Common myeloid progenitor, CD34-positive (primary cell): Measurements from ENCODE around the gene TMEM176A.

Experiments
- CTCF ChIA-PET: fragments of 350-600 bp; sonication (Branson Sonifier 250); formaldehyde crosslinking; loops from one replicate; lab custom pipeline; 2021; ENCODE audit warnings: antibody characterized with exemption; lab: Charles Lee
- POLR2A ChIA-PET: fragments of 350-600 bp; sonication (Branson Sonifier 250); formaldehyde crosslinking; loops from one replicate; lab custom pipeline; 2021; ENCODE audit warnings: antibody characterized with exemption; lab: Charles Lee
- DNase-seq, 3 donors: peaks; one replicate each; pipeline versions ENCODE4 v3.0.0 to v3.0.0-alpha.2; 2013
- H3K27ac ChIP-seq, 2 experiments: 1 replicate in 1 of 2; 2 replicates in 1 of 2; pipeline ENCODE4 v1.7.0; 2013; ENCODE audit warnings: inconsistent platforms in 2 of 2, low read length in 2 of 2, mild to moderate bottlenecking in 2 of 2, low read depth in 1 of 2, moderate library complexity in 1 of 2; ENCODE audit not compliant: severe bottlenecking in 2 of 2, insufficient read depth in 1 of 2, poor library complexity in 1 of 2
- H3K27me3 ChIP-seq, 5 experiments: replicated peaks in 2 of 5; 1 replicate in 3 of 5; 2 replicates in 2 of 5; pipeline versions ENCODE4 v1.6.1 to v1.7.0; 2013; ENCODE audit warnings: low read length in 4 of 5, mild to moderate bottlenecking in 2 of 5, moderate library complexity in 2 of 5, inconsistent platforms in 1 of 5; ENCODE audit not compliant: insufficient read depth in 5 of 5, control insufficient read depth in 4 of 5
- H3K36me3 ChIP-seq, 4 experiments: 1 replicate in 2 of 4; 2 replicates in 2 of 4; pipeline versions ENCODE4 v1.6.1 to v1.7.0; 2013; ENCODE audit warnings: low read length in 3 of 4, control low read depth in 1 of 4, mild to moderate bottlenecking in 1 of 4; ENCODE audit not compliant: control insufficient read depth in 4 of 4, insufficient read depth in 4 of 4
- H3K4me1 ChIP-seq, 4 experiments: 1 replicate in 3 of 4; 2 replicates in 1 of 4; pipeline versions ENCODE4 v1.6.1 to v1.7.1; 2013; ENCODE audit warnings: low read length in 3 of 4, mild to moderate bottlenecking in 3 of 4, control low read depth in 1 of 4, inconsistent platforms in 1 of 4, moderate library complexity in 1 of 4; ENCODE audit not compliant: control insufficient read depth in 4 of 4, insufficient read depth in 4 of 4; ENCODE audit errors: control extremely low read depth in 1 of 4
- H3K4me3 ChIP-seq, 7 experiments: 1 replicate in 4 of 7; 2 replicates in 3 of 7; pipeline versions ENCODE4 v1.5.1 to v1.7.0; 2013; ENCODE audit warnings: mild to moderate bottlenecking in 7 of 7, low read length in 6 of 7, moderate library complexity in 6 of 7, inconsistent platforms in 2 of 7, low read depth in 2 of 7, control low read depth in 1 of 7; ENCODE audit not compliant: insufficient read depth in 4 of 7, control insufficient read depth in 1 of 7; ENCODE audit errors: extremely low read depth in 1 of 7
- H3K9me3 ChIP-seq, 5 experiments: 1 replicate in 4 of 5; 2 replicates in 1 of 5; pipeline versions ENCODE4 v1.6.1 to v1.7.1; 2013; ENCODE audit warnings: low read length in 4 of 5, mild to moderate bottlenecking in 2 of 5, inconsistent platforms in 1 of 5, low read depth in 1 of 5, moderate library complexity in 1 of 5; ENCODE audit not compliant: control insufficient read depth in 4 of 5, insufficient read depth in 2 of 5; ENCODE audit errors: control extremely low read depth in 1 of 5
- WGBS: methylation state at CpG from one replicate; pipeline ENCODE4 v1.1.5; 2013; ENCODE audit not compliant: insufficient coverage; 5-methylcytosine and 5-hydroxymethylcytosine counted together

TMEM176A gene

GRCh38 chr7:150851492-150852370 lies 51.2 kb downstream of the TMEM176A start:
- 79% methylated on average over 16 of the region's 19 CpGs for WGBS
- POLR2A ChIA-PET, result no interaction called here
- CTCF ChIA-PET, result interaction anchor here (0.7 to 1.3 kb wide), 3 partner anchors 12 to 25 kb away, joined by 3 to 4 read pairs (median 3); no protein-coding TSS in a partner anchor

GRCh38 chr7:150852371-150852905 lies 51.9 kb downstream of the TMEM176A start, which contains the start of gene AOC1:
Gene AOC1 (plus strand): TSS chr7:150852517. CDS start chr7:150856471, 3,954 bp downstream.
- H3K4me1 ChIP-seq, result peaks cover 0 to 21% (median 18%) of the 10 kb centered on the region in 4 experiments
- H3K4me3 ChIP-seq, result peak within 1 kb of the TSS in 3 of 7 experiments; percentile 0 to 37 (median 35)
- ChIA-PET CTCF (interaction anchor here (1.0 to 1.3 kb wide), 2 partner anchors 12 to 24 kb away, joined by 3 to 4 read pairs; no protein-coding TSS in a partner anchor), POLR2A (no interaction called here)
- peaks cover 0 to 2% (median 0%) of the 10 kb centered on the region in 5 experiments for H3K27me3 ChIP-seq
- H3K9me3 ChIP-seq, result no peaks in the 10 kb centered on the region
- H3K27ac ChIP-seq, result no peak within 1 kb of the TSS
- WGBS, result 35% methylated on average over 7 of the region's 8 CpGs
- DNase-seq, result peak in 2 of 3 donors; percentile 49 to 59
- H3K36me3 ChIP-seq, result no peaks in the 10 kb centered on the region

More at GRCh38 chr7:150851492-150852370, 51.2 kb downstream of the TMEM176A start:
- Histone ChIP-seq H3K27ac (no peak overlapping the region), H3K9me3 (no peaks in the 10 kb centered on the region), H3K27me3 (peaks cover 0 to 2% (median 0%) of the 10 kb centered on the region in 5 experiments), H3K4me3 (peak overlapping the region in 3 of 7 experiments; percentile 0 to 37 (median 35)), H3K4me1 (peaks cover 0 to 21% (median 18%) of the 10 kb centered on the region in 4 experiments), H3K36me3 (no peaks in the 10 kb centered on the region)
- DNase-seq, result peak in 2 of 3 donors; percentile 57 to 59

GRCh38 chr7:150854066-150855000 lies 53.8 kb downstream of the TMEM176A start:
- no peaks in the 10 kb centered on the region for H3K9me3 ChIP-seq
- over 99% methylated on average over 10 of the region's 19 CpGs for WGBS
- H3K27me3 ChIP-seq, result peaks cover 0 to 2% (median 0%) of the 10 kb centered on the region in 5 experiments
- POLR2A ChIA-PET, result interaction anchor here (0.5 to 0.6 kb wide), 2 partner anchors 10 to 14 kb away, joined by 3 read pairs; no protein-coding TSS in a partner anchor
- H3K36me3 ChIP-seq, result no peaks in the 10 kb centered on the region
- DNase-seq, result no peak
- H3K27ac ChIP-seq, result no peak overlapping the region
- H3K4me1 ChIP-seq, result peaks cover 0 to 21% (median 18%) of the 10 kb centered on the region in 4 experiments
- CTCF ChIA-PET, result interaction anchor here (0.9 to 1.4 kb wide), 2 partner anchors 23 to 67 kb away, joined by 3 to 8 read pairs; no protein-coding TSS in a partner anchor
- H3K4me3 ChIP-seq, result no peak overlapping the region
